Activated CD4-positive, CD25-positive, alpha-beta regulatory T cell (primary cell): ENCODE data around the gene WNT5A.
"Not testable (repeated sequence)": the region's sequence is repeated elsewhere in the genome, so short reads cannot be mapped to it uniquely, and the experiment has no call there.

Source experiments
- DNase-seq, 4 experiments: peaks; one replicate each; lab custom pipeline; 2025; lab: John Stamatoyannopoulos, UW

WNT5A gene

GRCh38 chr3:55505776-55506175 lies 18.7 kb upstream of the WNT5A start:
- DNase-seq, result no peak

DNA sequence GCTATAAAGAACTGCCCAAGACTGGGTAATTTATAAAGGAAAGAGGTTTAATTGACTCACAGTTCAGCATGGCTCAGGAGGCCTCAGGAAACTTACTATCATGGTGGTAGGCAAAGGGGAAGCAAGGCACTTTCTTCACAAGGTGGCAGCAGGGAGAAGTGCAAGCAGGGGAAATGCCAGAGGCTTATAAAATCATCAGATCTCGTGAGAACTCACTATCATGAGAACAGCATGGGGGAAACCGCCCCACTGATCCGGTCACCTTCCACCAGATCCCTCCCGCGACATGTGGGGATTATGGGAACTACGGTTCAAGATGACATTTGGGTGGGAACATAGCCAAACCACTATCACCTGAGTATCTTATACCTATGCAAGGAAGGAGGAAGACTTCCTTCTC lies 18.0 kb upstream of the WNT5A start:
- not testable (repeated sequence) for DNase-seq

- no peak for DNase-seq
These were observed 14.8 kb upstream of the WNT5A start for GRCh38 chr3:55501905-55502304.

DNA sequence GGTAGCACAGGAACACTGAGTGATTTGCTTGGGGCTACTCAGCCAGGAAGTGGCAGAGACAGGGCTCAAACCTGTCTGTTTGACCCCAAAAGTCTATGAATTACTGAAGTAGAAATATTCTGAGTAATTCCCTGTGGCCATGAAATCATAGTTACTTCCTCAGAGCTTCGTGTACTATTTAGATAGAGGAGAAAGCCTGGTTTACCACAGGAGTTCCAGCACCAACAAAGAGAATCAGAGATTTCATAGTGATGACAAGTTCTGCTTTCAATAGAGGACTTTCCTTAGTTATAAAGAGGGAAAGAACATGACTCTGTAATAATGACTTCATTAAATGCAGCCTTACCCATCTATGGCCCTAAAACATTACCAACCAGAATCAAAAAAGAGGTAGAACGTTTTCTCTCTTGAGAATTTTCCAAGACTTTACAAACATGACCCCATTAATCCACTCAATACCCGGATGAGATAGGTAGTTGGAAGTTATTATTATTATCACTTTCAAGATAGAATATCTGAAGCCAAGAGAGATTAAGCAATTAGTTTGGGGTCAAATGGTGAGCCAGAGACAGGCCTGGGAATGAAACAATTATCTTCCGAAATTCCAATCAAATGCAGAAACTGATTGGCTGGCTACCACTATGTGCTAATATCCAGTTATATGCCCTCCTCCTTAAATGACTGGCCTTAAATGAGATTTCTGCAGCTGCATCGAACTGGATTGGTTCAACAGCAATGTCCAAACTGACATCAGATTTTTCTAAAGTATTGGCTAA lies 13.6 kb upstream of the WNT5A start:
- no peak for DNase-seq

- no peak for DNase-seq
These were observed 11.4 kb upstream of the WNT5A start for GRCh38 chr3:55498520-55498919.

DNA sequence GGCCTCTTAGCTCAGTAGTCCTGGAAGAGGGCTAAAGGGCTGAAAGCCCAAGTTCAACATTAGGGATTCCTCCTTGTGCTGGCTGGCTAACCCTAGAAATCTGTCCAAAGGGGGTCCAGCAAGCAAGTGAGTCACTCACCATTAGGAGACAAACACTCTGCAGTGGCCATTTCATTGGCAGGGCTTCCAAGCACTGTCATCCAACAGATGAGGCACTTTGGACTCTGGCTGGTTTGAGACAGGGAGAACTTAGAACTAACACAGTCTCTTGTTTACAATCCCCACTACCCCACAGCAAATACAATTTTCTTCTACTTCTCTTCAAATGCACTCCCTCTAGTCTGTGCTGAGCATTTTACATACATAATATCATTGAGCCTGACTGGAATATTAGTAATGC lies 10.1 kb upstream of the WNT5A start:
- no peak for DNase-seq

- DNase-seq, result no peak
These were observed 7.9 kb upstream of the WNT5A start for GRCh38 chr3:55494976-55495375.

DNA sequence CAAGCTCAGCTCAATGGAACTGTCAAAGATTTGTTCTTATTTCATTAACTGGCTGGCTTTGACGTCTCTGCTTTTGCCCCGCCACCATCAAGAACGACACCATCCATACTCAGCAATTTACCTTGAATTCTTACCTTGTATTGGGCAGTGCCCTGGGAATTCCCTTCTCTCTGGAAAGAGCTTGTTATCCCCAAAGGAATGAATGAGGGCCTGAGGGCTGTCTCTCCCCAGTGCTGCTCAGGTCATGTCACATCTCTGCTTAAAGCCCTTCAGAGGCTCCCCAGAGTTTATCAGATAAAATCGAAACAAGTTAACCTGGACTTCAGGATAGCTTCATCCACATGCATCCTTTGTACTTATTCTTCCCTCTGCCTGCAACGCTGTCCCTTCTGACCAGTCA lies 5.9 kb upstream of the WNT5A start:
- no peak for DNase-seq

DNA sequence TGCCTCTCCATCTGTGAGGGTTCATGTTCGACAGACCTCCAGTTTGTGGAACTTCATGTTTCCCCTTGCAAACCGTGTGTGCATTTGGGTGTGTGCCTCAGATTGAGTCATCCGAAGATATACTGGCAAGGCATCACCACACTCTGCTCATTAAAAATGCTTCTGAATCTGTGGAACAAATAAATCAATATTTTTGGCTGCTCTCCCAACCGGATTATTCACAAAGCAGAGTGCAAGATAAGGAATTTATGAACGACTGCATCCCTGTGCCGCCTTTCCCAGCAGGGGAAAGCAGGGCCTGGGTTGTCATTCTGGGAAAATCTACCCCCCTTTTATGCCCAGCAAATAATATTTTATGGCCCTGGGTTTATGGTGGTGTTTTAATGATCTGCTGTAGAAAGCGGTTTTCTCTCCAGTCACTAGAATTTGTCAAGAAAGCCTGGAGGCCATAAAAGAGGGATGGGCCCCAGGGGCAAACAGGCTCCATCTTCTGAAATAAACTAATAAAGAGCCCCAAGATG lies 4.2 kb upstream of the WNT5A start:
- no peak for DNase-seq

DNA sequence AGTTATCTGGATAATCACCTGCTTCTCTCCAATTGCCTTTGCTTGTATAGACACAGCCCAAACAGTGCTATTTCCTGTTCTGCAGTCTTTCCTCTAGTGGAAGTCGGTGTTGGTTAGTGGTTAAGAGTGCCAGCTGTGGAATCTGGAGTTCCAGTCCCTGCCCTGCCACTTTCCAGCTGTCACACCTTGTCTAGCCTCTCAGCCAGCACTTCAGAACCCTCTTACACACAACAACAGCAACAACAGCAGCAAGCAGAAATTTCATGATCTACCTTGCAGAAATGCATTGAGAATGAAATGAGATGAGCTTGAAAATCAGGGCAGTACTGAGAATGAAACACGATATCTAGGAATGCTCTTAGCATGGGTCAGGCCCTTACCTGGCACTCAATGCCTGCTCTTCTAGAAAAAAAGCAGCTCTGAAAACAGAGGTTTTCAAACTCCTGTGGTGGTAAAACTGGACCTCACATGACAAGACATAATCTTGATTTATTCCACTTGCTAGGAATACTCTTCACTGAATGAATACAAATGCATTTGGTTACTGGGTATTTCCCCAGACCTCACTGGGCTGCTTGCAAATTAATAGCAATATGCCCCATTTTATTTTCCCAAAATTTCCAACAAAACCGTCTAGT lies 3.3 kb upstream of the WNT5A start:
- DNase-seq, result no peak

- DNase-seq, result no peak
These were observed 2.7 kb upstream of the WNT5A start for GRCh38 chr3:55489798-55490132.

GRCh38 chr3:55488398-55489055 lies 1.4 kb upstream of the WNT5A start:
- DNase-seq, result no peak

GRCh38 chr3:55487381-55488241 lies 505 bp upstream of the WNT5A start:
- DNase-seq, result no peak

DNA sequence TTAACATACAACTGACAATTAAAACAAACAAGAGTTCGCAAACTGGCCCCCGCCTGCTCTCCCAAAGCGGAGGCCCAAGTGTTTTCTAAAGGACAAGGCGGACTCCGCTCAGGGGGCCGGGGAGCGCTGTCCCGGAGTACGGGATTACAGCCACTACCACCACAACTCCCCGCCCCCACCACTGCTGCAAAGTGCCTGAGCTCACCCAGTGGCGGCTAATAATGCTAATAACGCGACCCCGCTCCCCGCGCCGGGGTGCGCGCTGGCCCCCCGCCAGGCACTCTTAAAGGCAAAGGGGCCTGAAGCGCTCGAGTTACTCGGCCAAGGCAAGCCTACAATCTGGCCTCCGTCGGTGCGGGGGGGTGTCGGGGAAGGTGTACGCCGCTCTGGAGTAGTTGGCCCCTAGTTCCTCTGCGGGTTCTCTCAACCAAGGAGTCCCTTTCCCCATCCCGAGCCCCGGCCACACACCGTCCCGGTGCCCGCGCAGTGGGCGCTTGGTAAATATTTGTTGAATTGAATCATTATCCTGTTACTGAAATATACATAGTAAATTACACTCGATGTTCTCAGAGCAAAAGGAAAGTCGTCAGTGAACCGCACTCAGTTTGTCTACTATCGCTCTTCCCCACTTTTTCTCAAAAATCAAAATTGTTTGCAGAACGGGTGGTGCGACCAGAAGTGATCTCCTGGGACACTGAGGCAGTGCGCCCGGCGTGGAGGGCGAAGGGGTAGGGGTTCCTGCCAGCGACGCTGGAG lies 827 bp downstream of the WNT5A start:
- no peak for DNase-seq

DNA sequence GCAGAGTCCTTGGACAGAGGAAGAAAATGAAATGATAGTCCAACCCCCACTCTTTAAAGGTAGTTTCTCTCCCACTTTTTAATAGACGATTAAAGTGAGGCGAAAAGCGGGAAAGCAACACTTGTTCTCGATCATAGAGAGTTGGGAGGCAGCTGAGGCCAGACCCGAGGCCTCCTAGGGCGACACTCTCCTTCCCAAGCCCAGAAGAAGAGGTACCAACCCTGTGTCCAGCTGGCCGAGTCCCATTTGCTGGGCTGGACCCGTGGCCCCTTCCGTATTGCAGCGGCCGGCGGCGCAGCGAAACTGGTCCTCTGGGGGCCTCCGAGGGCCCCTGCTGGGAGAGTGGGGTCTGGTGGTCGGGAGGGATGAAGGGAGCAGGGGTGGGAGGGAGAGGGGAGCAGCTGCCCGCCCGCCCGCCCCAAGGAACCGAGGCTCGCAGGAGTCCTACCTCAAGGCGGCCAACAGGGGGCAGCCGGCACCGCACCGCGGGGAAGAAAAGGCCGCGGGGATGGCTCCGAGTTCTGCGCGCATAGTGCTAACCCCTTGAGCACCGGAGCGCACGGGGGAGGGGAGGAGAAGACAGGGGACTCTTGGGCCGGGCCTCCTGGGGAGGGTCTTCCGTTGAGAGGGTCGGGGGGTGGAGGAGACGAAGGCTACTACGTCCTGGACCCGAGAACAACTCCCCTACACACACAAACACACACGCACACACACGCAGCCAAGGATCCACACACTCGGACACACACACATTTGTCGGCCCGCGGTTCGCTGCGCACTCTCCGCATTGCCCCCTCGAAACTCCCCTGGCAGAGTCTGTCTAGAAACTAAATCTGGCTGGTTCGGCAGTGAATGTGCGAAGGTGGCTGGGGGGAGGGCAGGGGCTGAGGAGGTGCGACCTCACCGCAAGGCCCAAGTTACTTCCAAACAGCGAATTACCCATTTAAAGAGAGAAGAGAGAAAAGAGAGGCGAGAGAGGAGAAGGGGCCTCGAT lies 2.0 kb downstream of the WNT5A start:
- no peak for DNase-seq

GRCh38 chr3:55484191-55484689 lies 2.9 kb downstream of the WNT5A start:
- DNase-seq, result no peak

GRCh38 chr3:55483196-55484095 lies 3.7 kb downstream of the WNT5A start:
- DNase-seq, result no peak

GRCh38 chr3:55482496-55483195 lies 4.5 kb downstream of the WNT5A start:
- DNase-seq, result no peak
